IMR-90 (cell line): ENCODE measurements around the gene XCL1. TPM values are rescaled to one million over a fixed set of nuclear protein-coding genes. Genes with fewer than 3 reads are reported as not detected.

ENCODE experiments used
- ATAC-seq: fragments of 200-7000 bp; cut with Tn5 transposase; 2 replicates; pipeline ENCODE4 v1.9.1; 2020; ENCODE audit warnings: low read depth, mild to moderate bottlenecking, moderate library complexity
- BruUV-seq: library from RNA; stranded (reverse); fragments of 400-500 nt; replicated peaks from 2 replicates; lab custom pipeline; 2021; lab: Mats Ljungman, UMichigan
- CTCF ChIA-PET: fragments of 300-600 bp; formaldehyde crosslinking; extraction: SDS; loops from one replicate; lab custom pipeline; 2021; ENCODE audit warnings: antibody characterized with exemption; lab: Yijun Ruan, JAX
- POLR2A ChIA-PET: fragments of 300-600 bp; sonication (Branson Sonifier 250); formaldehyde crosslinking; loops from one replicate; lab custom pipeline; 2022; ENCODE audit warnings: antibody characterized with exemption; ENCODE audit not compliant: unreplicated experiment; lab: Charles Lee
- DNase-seq: peaks from one replicate; pipeline ENCODE4 v3.0.0; 2013
- H2AFZ ChIP-seq: replicated peaks from 2 replicates; pipeline ENCODE3; 2013; ENCODE audit warnings: low read length, mild to moderate bottlenecking; ENCODE audit not compliant: poor library complexity
- H2AK5ac ChIP-seq: 2 replicates; pipeline ENCODE4 v1.6.1; 2013; ENCODE audit warnings: low read depth, low read length, inconsistent platforms
- H2AK9ac ChIP-seq: replicated peaks from 2 replicates; pipeline ENCODE3; 2013; ENCODE audit warnings: mild to moderate bottlenecking, low read depth, low read length, moderate library complexity; ENCODE audit not compliant: poor library complexity
- H2BK120ac ChIP-seq: 2 replicates; pipeline ENCODE4 v1.6.1; 2013; ENCODE audit warnings: low read depth, low read length, inconsistent platforms
- H2BK15ac ChIP-seq: 3 replicates; pipeline ENCODE4 v1.6.1; 2013; ENCODE audit warnings: low read depth, low read length, inconsistent platforms
- H2BK20ac ChIP-seq: 2 replicates; pipeline ENCODE4 v1.6.1; 2013; ENCODE audit warnings: low read depth, mild to moderate bottlenecking, inconsistent platforms, low read length, moderate library complexity
- H2BK5ac ChIP-seq: 2 replicates; pipeline ENCODE4 v1.6.1; 2013; ENCODE audit warnings: mild to moderate bottlenecking, low read depth, low read length, inconsistent platforms; ENCODE audit not compliant: poor library complexity, severe bottlenecking
- H3K14ac ChIP-seq: replicated peaks from 2 replicates; pipeline ENCODE4 v1.6.1; 2013; ENCODE audit warnings: low read depth, low read length, inconsistent platforms
- H3K18ac ChIP-seq: 2 replicates; pipeline ENCODE4 v1.6.1; 2013; ENCODE audit warnings: low read depth, low read length, control low read depth
- H3K23ac ChIP-seq: 2 replicates; pipeline ENCODE4 v1.6.1; 2013; ENCODE audit warnings: low read depth, low read length, inconsistent platforms
- H3K27ac ChIP-seq: 2 replicates; pipeline ENCODE4 v1.5.1; 2013; ENCODE audit warnings: mild to moderate bottlenecking, control low read depth, low read length; ENCODE audit not compliant: insufficient read depth
- H3K27me3 ChIP-seq: 2 replicates; pipeline ENCODE4 v1.6.1; 2013; ENCODE audit warnings: low read length; ENCODE audit not compliant: control insufficient read depth, insufficient read depth
- H3K36me3 ChIP-seq: 2 replicates; pipeline ENCODE4 v1.6.1; 2013; ENCODE audit warnings: low read length, mixed read lengths; ENCODE audit not compliant: control insufficient read depth, insufficient read depth
- H3K4ac ChIP-seq: 2 replicates; pipeline ENCODE4 v1.6.1; 2013; ENCODE audit warnings: low read depth, low read length, inconsistent platforms
- H3K4me1 ChIP-seq: 2 replicates; pipeline ENCODE4 v1.6.1; 2013; ENCODE audit warnings: low read length, mixed read lengths; ENCODE audit not compliant: control insufficient read depth, insufficient read depth
- H3K4me2 ChIP-seq: 2 replicates; pipeline ENCODE4 v1.6.1; 2013; ENCODE audit warnings: low read depth, mild to moderate bottlenecking, control low read depth, low read length, moderate library complexity
- H3K4me3 ChIP-seq: 2 replicates; pipeline ENCODE4 v1.5.1; 2013; ENCODE audit warnings: low read depth, mild to moderate bottlenecking, control low read depth, low read length, moderate library complexity; ENCODE audit not compliant: insufficient read depth
- H3K56ac ChIP-seq: 2 replicates; pipeline ENCODE4 v1.6.1; 2013; ENCODE audit warnings: low read length, inconsistent platforms; ENCODE audit not compliant: insufficient read depth; ENCODE audit errors: extremely low read depth
- H3K79me1 ChIP-seq, 2 experiments: 2 replicates each; pipeline ENCODE4 v1.6.1; 2013; ENCODE audit warnings: low read length in 2 of 2, inconsistent platforms in 1 of 2, low read depth in 1 of 2
- H3K9ac ChIP-seq: 2 replicates; pipeline ENCODE4 v1.6.1; 2013; ENCODE audit warnings: low read depth, low read length, control low read depth
- H3K9me1 ChIP-seq: 2 replicates; pipeline ENCODE4 v1.6.1; 2013; ENCODE audit warnings: low read length, inconsistent platforms; ENCODE audit not compliant: insufficient read depth
- H3K9me3 ChIP-seq: 2 replicates; pipeline ENCODE4 v1.6.1; 2013; ENCODE audit warnings: low read length; ENCODE audit not compliant: control insufficient read depth, insufficient read depth
- H4K20me1 ChIP-seq: 2 replicates; pipeline ENCODE4 v1.6.1; 2013; ENCODE audit warnings: low read length, inconsistent platforms; ENCODE audit not compliant: insufficient read depth
- H4K5ac ChIP-seq: 2 replicates; pipeline ENCODE4 v1.6.1; 2013; ENCODE audit warnings: mild to moderate bottlenecking, low read depth, low read length, control low read depth
- H4K8ac ChIP-seq, 2 experiments: 2 replicates each; pipeline ENCODE4 v1.6.1; 2013; ENCODE audit warnings: low read depth in 2 of 2, low read length in 2 of 2, control low read depth in 1 of 2, inconsistent platforms in 1 of 2
- H4K91ac ChIP-seq: 2 replicates; pipeline ENCODE4 v1.6.1; 2013; ENCODE audit warnings: low read depth, low read length, inconsistent platforms; ENCODE audit not compliant: insufficient read depth
- BHLHE40 ChIP-seq: fragments of 150-350 bp; IDR thresholded peaks from 2 replicates; pipeline ENCODE4 v1.6.1; 2016; ENCODE audit warnings: mild to moderate bottlenecking, low read depth, low read length
- CEBPB ChIP-seq: IDR thresholded peaks from 2 replicates; pipeline ENCODE4 v1.6.1; 2012; ENCODE audit warnings: low read depth, low read length, improper control_type of control experiment
- CHD1 ChIP-seq: IDR thresholded peaks from 2 replicates; pipeline ENCODE4 v1.6.1; 2012; ENCODE audit warnings: low read depth, low read length, improper control_type of control experiment
- FOS ChIP-seq: fragments of 150-350 bp; IDR thresholded peaks from 2 replicates; pipeline ENCODE4 v1.6.1; 2016; ENCODE audit warnings: low read depth, low read length
- MAFK ChIP-seq: IDR thresholded peaks from 2 replicates; pipeline ENCODE4 v1.6.1; 2012; ENCODE audit warnings: low read depth, low read length, improper control_type of control experiment
- MAZ ChIP-seq: IDR thresholded peaks from 2 replicates; pipeline ENCODE4 v1.6.1; 2012; ENCODE audit warnings: low read depth, mild to moderate bottlenecking, low read length, improper control_type of control experiment, moderate library complexity, borderline replicate concordance
- MXI1 ChIP-seq: IDR thresholded peaks from 2 replicates; pipeline ENCODE4 v1.6.1; 2012; ENCODE audit warnings: low read depth, mild to moderate bottlenecking, low read length, moderate library complexity, borderline replicate concordance
- NFE2L2 ChIP-seq: fragments of 150-350 bp; IDR thresholded peaks from 2 replicates; pipeline ENCODE4 v1.6.1; 2016; ENCODE audit warnings: low read depth, mild to moderate bottlenecking, low read length
- POLR2A ChIP-seq: IDR thresholded peaks from 2 replicates; pipeline ENCODE4 v1.6.1; 2012; ENCODE audit warnings: mild to moderate bottlenecking, low read depth, low read length
- RAD21 ChIP-seq: IDR thresholded peaks from 2 replicates; pipeline ENCODE4 v1.6.1; 2012; ENCODE audit warnings: low read length, improper control_type of control experiment
- RCOR1 ChIP-seq: IDR thresholded peaks from 2 replicates; pipeline ENCODE4 v1.6.1; 2012; ENCODE audit warnings: mild to moderate bottlenecking, low read length, improper control_type of control experiment; ENCODE audit not compliant: insufficient replicate concordance
- RFX5 ChIP-seq: IDR thresholded peaks from 2 replicates; pipeline ENCODE4 v1.8.0; 2012; ENCODE audit warnings: low read depth, mild to moderate bottlenecking, low read length, moderate library complexity
- SMC3 ChIP-seq: fragments of 150-350 bp; IDR thresholded peaks from 2 replicates; pipeline ENCODE4 v1.6.1; 2016; ENCODE audit warnings: low read depth, mild to moderate bottlenecking, antibody characterized with exemption, low read length, moderate library complexity
- dilution Hi-C: fragments of 300-500 bp; cut with HindIII; formaldehyde crosslinking; loops from one replicate; pipeline ENCODE4 v1.14.3; 2018; ENCODE audit warnings: low sequenced_read_pairs; ENCODE audit not compliant: unreplicated experiment
- in situ Hi-C: fragments of 300-500 bp; cut with MboI; formaldehyde crosslinking; loops from 3 replicates; pipeline ENCODE4 v1.14.3; 2019; ENCODE audit warnings: low sequenced_read_pairs, inconsistent platforms, mixed read lengths
- intact Hi-C: fragments of 100-400 bp; cut with micrococcal nuclease; formaldehyde crosslinking; loops from 2 replicates; pipeline ENCODE4 v1.10.0; 2022
- polyA plus RNA-seq, 3 experiments: library from polyadenylated mRNA; depleted of rRNA; stranded (reverse); fragments of >200 nt; gene quantifications; 2 replicates each; pipeline ENCODE4 v1.2.3, GENCODE V29; 2012; ENCODE audit warnings: low replicate concordance in 1 of 3
- total RNA-seq: library from RNA; depleted of rRNA; stranded (reverse); fragments of >200 nt; gene quantifications from 2 replicates; pipeline ENCODE4 v1.2.3, GENCODE V29; 2012
- TF ChIP-seq, protein P1 (sequence below): fragments of 150-350 bp; IDR thresholded peaks from 2 replicates; pipeline ENCODE4 v1.6.1; 2017; ENCODE audit warnings: mild to moderate bottlenecking, antibody characterized with exemption, low read length, low read depth
- TF ChIP-seq, protein P2 (sequence below): fragments of 150-350 bp; IDR thresholded peaks from 2 replicates; pipeline ENCODE4 v1.6.1; 2016; ENCODE audit warnings: low read depth, mild to moderate bottlenecking, low read length, moderate library complexity, borderline replicate concordance
- TF ChIP-seq, protein P3 (sequence below): conservative IDR thresholded peaks from 2 replicates; pipeline ENCODE4 v1.5.1; 2012; ENCODE audit warnings: mild to moderate bottlenecking, low read depth, low read length, improper control_type of control experiment

XCL1 gene
- total and polyA plus RNA-seq, 2 of the 4 experiments (the other 2 are of a cell fraction) = not detected

DNA sequence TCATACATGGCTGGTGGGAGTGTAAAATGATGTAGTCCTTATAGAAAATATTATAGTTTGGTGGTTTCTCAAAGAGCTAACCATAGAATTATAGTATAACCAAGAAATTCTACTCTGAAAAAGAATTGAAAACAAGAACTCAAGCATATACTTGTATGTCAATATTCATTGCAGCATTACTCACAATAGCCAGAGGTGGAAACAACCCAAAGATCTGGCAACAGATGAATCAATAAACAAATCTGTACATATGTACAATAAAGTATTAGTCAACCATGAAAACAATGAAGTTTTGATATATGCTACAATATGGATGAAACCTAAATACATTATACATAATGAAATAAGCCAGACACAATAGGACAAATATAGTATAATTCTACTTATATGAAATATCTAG is 29.7 kb downstream of the XCL1 start:
- TF ChIP-seq MAZ = no peak
- no peak for TF ChIP-seq FOS
- TF ChIP-seq SMC3 = no peak
- TF ChIP-seq NFE2L2 = no peak
- TF ChIP-seq CEBPB = no peak
- TF ChIP-seq, protein P1, sequence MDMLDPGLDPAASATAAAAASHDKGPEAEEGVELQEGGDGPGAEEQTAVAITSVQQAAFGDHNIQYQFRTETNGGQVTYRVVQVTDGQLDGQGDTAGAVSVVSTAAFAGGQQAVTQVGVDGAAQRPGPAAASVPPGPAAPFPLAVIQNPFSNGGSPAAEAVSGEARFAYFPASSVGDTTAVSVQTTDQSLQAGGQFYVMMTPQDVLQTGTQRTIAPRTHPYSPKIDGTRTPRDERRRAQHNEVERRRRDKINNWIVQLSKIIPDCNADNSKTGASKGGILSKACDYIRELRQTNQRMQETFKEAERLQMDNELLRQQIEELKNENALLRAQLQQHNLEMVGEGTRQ = no peak
- no peak for TF ChIP-seq RFX5
- no peak for TF ChIP-seq MXI1
- no peak for TF ChIP-seq MAFK
- TF ChIP-seq RAD21 = no peak
- TF ChIP-seq, protein P2, sequence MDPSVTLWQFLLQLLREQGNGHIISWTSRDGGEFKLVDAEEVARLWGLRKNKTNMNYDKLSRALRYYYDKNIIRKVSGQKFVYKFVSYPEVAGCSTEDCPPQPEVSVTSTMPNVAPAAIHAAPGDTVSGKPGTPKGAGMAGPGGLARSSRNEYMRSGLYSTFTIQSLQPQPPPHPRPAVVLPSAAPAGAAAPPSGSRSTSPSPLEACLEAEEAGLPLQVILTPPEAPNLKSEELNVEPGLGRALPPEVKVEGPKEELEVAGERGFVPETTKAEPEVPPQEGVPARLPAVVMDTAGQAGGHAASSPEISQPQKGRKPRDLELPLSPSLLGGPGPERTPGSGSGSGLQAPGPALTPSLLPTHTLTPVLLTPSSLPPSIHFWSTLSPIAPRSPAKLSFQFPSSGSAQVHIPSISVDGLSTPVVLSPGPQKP = no peak
- no peak for TF ChIP-seq BHLHE40
- no peak for TF ChIP-seq POLR2A
- TF ChIP-seq RCOR1 = no peak
- TF ChIP-seq CHD1 = no peak
- TF ChIP-seq, protein P3, sequence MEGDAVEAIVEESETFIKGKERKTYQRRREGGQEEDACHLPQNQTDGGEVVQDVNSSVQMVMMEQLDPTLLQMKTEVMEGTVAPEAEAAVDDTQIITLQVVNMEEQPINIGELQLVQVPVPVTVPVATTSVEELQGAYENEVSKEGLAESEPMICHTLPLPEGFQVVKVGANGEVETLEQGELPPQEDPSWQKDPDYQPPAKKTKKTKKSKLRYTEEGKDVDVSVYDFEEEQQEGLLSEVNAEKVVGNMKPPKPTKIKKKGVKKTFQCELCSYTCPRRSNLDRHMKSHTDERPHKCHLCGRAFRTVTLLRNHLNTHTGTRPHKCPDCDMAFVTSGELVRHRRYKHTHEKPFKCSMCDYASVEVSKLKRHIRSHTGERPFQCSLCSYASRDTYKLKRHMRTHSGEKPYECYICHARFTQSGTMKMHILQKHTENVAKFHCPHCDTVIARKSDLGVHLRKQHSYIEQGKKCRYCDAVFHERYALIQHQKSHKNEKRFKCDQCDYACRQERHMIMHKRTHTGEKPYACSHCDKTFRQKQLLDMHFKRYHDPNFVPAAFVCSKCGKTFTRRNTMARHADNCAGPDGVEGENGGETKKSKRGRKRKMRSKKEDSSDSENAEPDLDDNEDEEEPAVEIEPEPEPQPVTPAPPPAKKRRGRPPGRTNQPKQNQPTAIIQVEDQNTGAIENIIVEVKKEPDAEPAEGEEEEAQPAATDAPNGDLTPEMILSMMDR = no peak
- intact Hi-C loops (loop anchor here (10.0 kb wide), 2 partner anchors 529 to 1209 kb away; no protein-coding TSS in a partner anchor), dilution Hi-C loops (no loop called here), in situ Hi-C loops (loop anchor here (10.0 kb wide), 2 partner anchors 749 to 939 kb away; no protein-coding TSS in a partner anchor)
- Histone ChIP-seq H3K4me2 (no peak overlapping the region), H4K20me1 (no peaks in the 10 kb centered on the region), H2AK9ac (no peak overlapping the region), H3K56ac (no peak overlapping the region), H3K4ac (no peak overlapping the region), H2AFZ (no peak overlapping the region), H4K5ac (no peak overlapping the region), H3K18ac (no peak overlapping the region), H2AK5ac (no peak overlapping the region), H3K9ac (no peak overlapping the region), H3K9me1 (no peaks in the 10 kb centered on the region), H2BK20ac (no peak overlapping the region), H2BK120ac (no peak overlapping the region), H2BK5ac (no peak overlapping the region), H3K79me1 (no peaks in the 10 kb centered on the region), H4K8ac (no peak overlapping the region), H3K36me3 (no peaks in the 10 kb centered on the region), H3K23ac (no peak overlapping the region), H2BK15ac (no peak overlapping the region), H3K4me3 (no peak overlapping the region), H4K91ac (no peak overlapping the region), H3K4me1 (no peaks in the 10 kb centered on the region), H3K9me3 (no peaks in the 10 kb centered on the region), H3K14ac (no peak overlapping the region), H3K27ac (no peak overlapping the region), H3K27me3 (no peaks in the 10 kb centered on the region)
- DNase-seq (no peak), ATAC-seq (no peak)
- BruUV-seq = no TSS peak
- CTCF ChIA-PET = no interaction called here
- POLR2A ChIA-PET = no interaction called here
